ENCODE measurements around the gene NOL8.

- TF ChIP-seq EZH2 (IDR thresholded peaks at IDR 0.05; ENCODE audit: low read length, missing control alignments): no peak
- TF ChIP-seq, protein P1, sequence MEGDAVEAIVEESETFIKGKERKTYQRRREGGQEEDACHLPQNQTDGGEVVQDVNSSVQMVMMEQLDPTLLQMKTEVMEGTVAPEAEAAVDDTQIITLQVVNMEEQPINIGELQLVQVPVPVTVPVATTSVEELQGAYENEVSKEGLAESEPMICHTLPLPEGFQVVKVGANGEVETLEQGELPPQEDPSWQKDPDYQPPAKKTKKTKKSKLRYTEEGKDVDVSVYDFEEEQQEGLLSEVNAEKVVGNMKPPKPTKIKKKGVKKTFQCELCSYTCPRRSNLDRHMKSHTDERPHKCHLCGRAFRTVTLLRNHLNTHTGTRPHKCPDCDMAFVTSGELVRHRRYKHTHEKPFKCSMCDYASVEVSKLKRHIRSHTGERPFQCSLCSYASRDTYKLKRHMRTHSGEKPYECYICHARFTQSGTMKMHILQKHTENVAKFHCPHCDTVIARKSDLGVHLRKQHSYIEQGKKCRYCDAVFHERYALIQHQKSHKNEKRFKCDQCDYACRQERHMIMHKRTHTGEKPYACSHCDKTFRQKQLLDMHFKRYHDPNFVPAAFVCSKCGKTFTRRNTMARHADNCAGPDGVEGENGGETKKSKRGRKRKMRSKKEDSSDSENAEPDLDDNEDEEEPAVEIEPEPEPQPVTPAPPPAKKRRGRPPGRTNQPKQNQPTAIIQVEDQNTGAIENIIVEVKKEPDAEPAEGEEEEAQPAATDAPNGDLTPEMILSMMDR (conservative IDR thresholded peaks at IDR 0.05 in 1 of 2, IDR thresholded peaks at IDR 0.05 in 1 of 2; ENCODE audit: low read depth in 1 of 2, low read length in 2 of 2): no peak
These were observed 14.6 kb downstream of the NOL8 start for GRCh38 chr9:92310562-92310961.
